HepG2 (cell line): Measurements from ENCODE around the gene MATK. TPM values are rescaled to one million over a fixed set of nuclear protein-coding genes. Genes with fewer than 3 reads are reported as not detected.
A peak's percentile ranks its signal among the peaks of the same experiment; 100 is the strongest.

Source experiments
- ATAC-seq: fragments of 200-7000 bp; cut with Tn5 transposase; 3 replicates; pipeline ENCODE4 v1.9.1; 2020; ENCODE audit warnings: mild to moderate bottlenecking, moderate library complexity
- BruUV-seq: library from RNA; stranded (reverse); fragments of 400-500 nt; replicated peaks from 2 replicates; lab custom pipeline; 2021; lab: Mats Ljungman, UMichigan
- CTCF ChIA-PET: fragments of 300-600 bp; formaldehyde crosslinking; extraction: SDS; loops from one replicate; lab custom pipeline; 2021; ENCODE audit warnings: low total read pairs, inconsistent platforms, low intra/inter-chr PET ratio; lab: Yijun Ruan, JAX
- POLR2A ChIA-PET: fragments of 350-600 bp; sonication (Branson Sonifier 250); formaldehyde crosslinking; loops from one replicate; lab custom pipeline; 2020; ENCODE audit warnings: antibody characterized with exemption, inconsistent platforms; lab: Yijun Ruan, JAX
- DNase-seq: peaks from one replicate; pipeline ENCODE4 v3.0.0-alpha.2; 2015; ENCODE audit warnings: low spot score
- FAIRE-seq: peaks from 3 replicates; lab custom pipeline; 2011; peaks lifted over from hg19 to GRCh38; lab: Jason Lieb, UNC
- H2AFZ ChIP-seq: one replicate; pipeline ENCODE4 v1.6.1; 2011; ENCODE audit warnings: low read length, inconsistent platforms
- H3K27ac ChIP-seq: fragments of 300-600 bp; 3 replicates; pipeline ENCODE4 v1.8.0; 2011; ENCODE audit warnings: mixed run types, mild to moderate bottlenecking, mixed read lengths, low read length, inconsistent platforms; ENCODE audit not compliant: insufficient read depth; ENCODE audit errors: extremely low read length
- H3K27me3 ChIP-seq, 2 experiments: fragments of 200-600 bp in 1 of 2; 2 replicates in 1 of 2; 3 replicates in 1 of 2; pipeline versions ENCODE4 v1.6.0 to v1.8.0; 2011; ENCODE audit warnings: low read length in 2 of 2, mild to moderate bottlenecking in 2 of 2, moderate library complexity in 2 of 2, inconsistent platforms in 1 of 2; ENCODE audit not compliant: insufficient read depth in 2 of 2, control insufficient read depth in 1 of 2
- H3K36me3 ChIP-seq, 2 experiments: fragments of 200-600 bp in 1 of 2; replicated peaks in 1 of 2; 2 replicates in 1 of 2; 3 replicates in 1 of 2; pipeline versions ENCODE4 v1.5.1 to v1.8.0; 2011; ENCODE audit warnings: low read length in 2 of 2, inconsistent platforms in 1 of 2; ENCODE audit not compliant: insufficient read depth in 2 of 2, control insufficient read depth in 1 of 2
- H3K4me1 ChIP-seq: 2 replicates; pipeline ENCODE4 v1.5.1; 2012; ENCODE audit warnings: low read length, inconsistent platforms; ENCODE audit not compliant: insufficient read depth
- H3K4me2 ChIP-seq: 2 replicates; pipeline ENCODE4 v1.6.0; 2011; ENCODE audit warnings: low read depth, low read length, inconsistent platforms
- H3K4me3 ChIP-seq, 3 experiments: fragments of 200-600 bp in 1 of 3; sonication (generic), shearing (Covaris generic) in 1 of 3; replicated peaks in 1 of 3; 2 replicates each; pipeline ENCODE4 v1.5.1; 2011 to 2016; ENCODE audit warnings: low read length in 3 of 3, inconsistent platforms in 2 of 3, low read depth in 2 of 3, mild to moderate bottlenecking in 2 of 3, control low read depth in 1 of 3, mixed read lengths in 1 of 3; ENCODE audit not compliant: insufficient read depth in 1 of 3
- H3K79me2 ChIP-seq: one replicate; pipeline ENCODE4 v1.6.1; 2011; ENCODE audit warnings: low read length, inconsistent platforms; ENCODE audit not compliant: insufficient read depth
- H3K9ac ChIP-seq: 2 replicates; pipeline ENCODE4 v1.6.0; 2011; ENCODE audit warnings: mild to moderate bottlenecking, low read depth, low read length, inconsistent platforms; ENCODE audit not compliant: insufficient read depth
- H3K9me3 ChIP-seq: 2 replicates; pipeline ENCODE4 v1.5.1; 2012; ENCODE audit warnings: mild to moderate bottlenecking, low read length
- H4K20me1 ChIP-seq: 2 replicates; pipeline ENCODE4 v1.6.0; 2011; ENCODE audit warnings: inconsistent platforms, mild to moderate bottlenecking, low read length, moderate library complexity; ENCODE audit not compliant: insufficient read depth
- AGO2 ChIP-seq: fragments of 200-400 bp; formaldehyde crosslinking; optimal IDR thresholded peaks from 2 replicates; pipeline ENCODE3; 2017; ENCODE audit warnings: mild to moderate bottlenecking, low read depth, low read length, moderate library complexity
- ZNF446 ChIP-seq: sonication (generic); formaldehyde crosslinking; IDR thresholded peaks from 2 replicates; pipeline ENCODE4 v1.5.0; 2020; ENCODE audit warnings: mild to moderate bottlenecking, missing genetic modification reagents
- ZNF660 ChIP-seq: sonication (generic); formaldehyde crosslinking; IDR thresholded peaks from 2 replicates; pipeline ENCODE4 v1.5.1; 2020; ENCODE audit warnings: mild to moderate bottlenecking, low read depth, missing genetic modification reagents, borderline replicate concordance
- ZSCAN20 ChIP-seq: sonication (generic); formaldehyde crosslinking; IDR thresholded peaks from 2 replicates; pipeline ENCODE4 v1.4.0; 2020; ENCODE audit warnings: missing genetic modification reagents, mild to moderate bottlenecking, borderline replicate concordance
- ZSCAN29 ChIP-seq: sonication (generic); formaldehyde crosslinking; conservative IDR thresholded peaks from 2 replicates; pipeline ENCODE4 v1.4.0; 2020; ENCODE audit warnings: mild to moderate bottlenecking, missing genetic modification reagents
- WGBS: methylation state at CpG from one replicate; pipeline ENCODE4 v1.1.6; 2017; ENCODE audit warnings: low lambda C conversion rate; 5-methylcytosine and 5-hydroxymethylcytosine counted together
- in situ Hi-C: cut with HindIII; loops from 2 replicates; pipeline ENCODE4 v1.10.0; 2017; ENCODE audit warnings: low pct_unique_long_range_greater_than_20kb; ENCODE audit not compliant: extremely low pct_ligation_motif_present
- intact Hi-C: fragments of 100-400 bp; cut with micrococcal nuclease; formaldehyde crosslinking; loops from one replicate; pipeline ENCODE4 v1.10.0; 2022; ENCODE audit not compliant: unreplicated experiment
- polyA plus RNA-seq, 8 experiments: library from polyadenylated mRNA; depleted of rRNA in 3 of 8; stranded (reverse) in 7 of 8; unstranded in 1 of 8; fragments of >200 nt; fragmentation: Illumina TruSeq in 4 of 8; extraction: Trizol in 4 of 8; gene quantifications; 2 replicates each; pipeline versions ENCODE4 v1.2.1 to v1.2.3, GENCODE V29; 2011 to 2016; ENCODE audit warnings: low read depth in 4 of 8, missing spikeins in 1 of 8, mixed read lengths in 1 of 8; ENCODE audit not compliant: insufficient read depth in 1 of 8
- total RNA-seq, 5 experiments: library from RNA; depleted of rRNA; stranded (reverse); fragments of >200 nt; fragmentation: Illumina TruSeq; extraction: Trizol; gene quantifications; 2 replicates each; pipeline ENCODE4 v1.2.3, GENCODE V29; 2016; ENCODE audit warnings: low read depth in 1 of 5
- TF ChIP-seq, protein P1 (sequence below): sonication (generic); formaldehyde crosslinking; IDR thresholded peaks from 2 replicates; pipeline ENCODE4 v1.8.0; 2022; ENCODE audit warnings: missing genetic modification reagents, mild to moderate bottlenecking, borderline replicate concordance
- TF ChIP-seq, protein P2 (sequence below): sonication (generic); formaldehyde crosslinking; IDR thresholded peaks from 2 replicates; pipeline ENCODE4 v1.8.1; 2022; ENCODE audit warnings: low read depth, mild to moderate bottlenecking, missing genetic modification reagents
- TF ChIP-seq, protein P3 (sequence below): sonication (generic); formaldehyde crosslinking; IDR thresholded peaks from 2 replicates; pipeline ENCODE4 v1.4.0; 2020; ENCODE audit warnings: missing genetic modification reagents, borderline replicate concordance
- TF ChIP-seq, protein P4 (sequence below): sonication (generic); formaldehyde crosslinking; conservative IDR thresholded peaks from 2 replicates; pipeline ENCODE4 v1.8.0; 2022; ENCODE audit warnings: missing genetic modification reagents
- TF ChIP-seq, protein P5 (sequence below): sonication (generic); formaldehyde crosslinking; IDR thresholded peaks from 2 replicates; pipeline ENCODE4 v1.8.0; 2022; ENCODE audit warnings: mild to moderate bottlenecking, missing genetic modification reagents, borderline replicate concordance

Gene MATK
- total and polyA plus RNA-seq, 2 of the 13 experiments (the other 11 are each of a cell fraction or from before 2014, with no cell fraction given) = 0.09 TPM; not detected in 1

DNA sequence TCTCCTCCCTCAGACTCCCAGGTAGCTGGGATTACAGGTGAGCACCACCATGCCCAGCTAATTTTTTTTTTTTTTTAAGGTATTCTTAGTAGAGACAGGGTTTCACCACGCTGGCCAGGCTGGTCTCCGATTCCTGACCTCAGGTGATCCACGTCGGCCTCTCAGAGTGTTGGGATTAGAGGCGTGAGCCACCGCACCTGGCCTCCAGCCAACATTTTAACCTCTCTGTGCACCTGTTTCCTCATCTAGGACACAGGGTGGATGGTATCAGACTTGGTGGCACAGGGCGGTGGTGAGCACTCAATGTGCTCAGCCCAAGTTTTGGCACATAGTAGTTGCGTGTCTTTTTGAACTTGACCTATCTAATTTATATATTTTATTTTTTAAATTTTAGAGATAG lies 37.2 kb downstream of the MATK start (continued):
- no peak for TF ChIP-seq ZNF660 (CRISPR knock-in tag)
- TF ChIP-seq, protein P1, sequence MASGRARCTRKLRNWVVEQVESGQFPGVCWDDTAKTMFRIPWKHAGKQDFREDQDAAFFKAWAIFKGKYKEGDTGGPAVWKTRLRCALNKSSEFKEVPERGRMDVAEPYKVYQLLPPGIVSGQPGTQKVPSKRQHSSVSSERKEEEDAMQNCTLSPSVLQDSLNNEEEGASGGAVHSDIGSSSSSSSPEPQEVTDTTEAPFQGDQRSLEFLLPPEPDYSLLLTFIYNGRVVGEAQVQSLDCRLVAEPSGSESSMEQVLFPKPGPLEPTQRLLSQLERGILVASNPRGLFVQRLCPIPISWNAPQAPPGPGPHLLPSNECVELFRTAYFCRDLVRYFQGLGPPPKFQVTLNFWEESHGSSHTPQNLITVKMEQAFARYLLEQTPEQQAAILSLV = no peak
- no peak for TF ChIP-seq ZNF446
- TF ChIP-seq ZSCAN20 (CRISPR knock-in tag) = no peak

GRCh38 chr19:3746371-3747056 lies 39.7 kb downstream of the MATK start:
- no peaks in the 10 kb centered on the region for H3K79me2 ChIP-seq
- no peaks in the 10 kb centered on the region for H4K20me1 ChIP-seq
- no peaks in the 10 kb centered on the region for H3K4me1 ChIP-seq
- H3K4me2 ChIP-seq = no peak overlapping the region
- H3K4me3 ChIP-seq = no peak overlapping the region
- no peak for DNase-seq
- CTCF ChIA-PET = no interaction called here
- no peaks in the 10 kb centered on the region for H3K9me3 ChIP-seq
- POLR2A ChIA-PET = interaction anchor here (0.6 to 0.7 kb wide), 2 partner anchors 15 to 1321 kb away, joined by 3 to 6 read pairs; partner anchors contain the start of gene APBA3
- peaks cover 0 to 4% of the 10 kb centered on the region in 2 experiments; a peak in 2 of 5 replicates for H3K36me3 ChIP-seq
- no peak overlapping the region for H3K27ac ChIP-seq
- in situ Hi-C loops = no loop called here
- intact Hi-C loops = no loop called here
- 95% methylated on average over 19 of the region's 31 CpGs for WGBS
- ATAC-seq = no peak
- H3K9ac ChIP-seq = no peak overlapping the region
- no peak for FAIRE-seq
- no peak overlapping the region for H2AFZ ChIP-seq
- H3K27me3 ChIP-seq = no peaks in the 10 kb centered on the region
- no TSS peak for BruUV-seq
- TF ChIP-seq ZSCAN29 (CRISPR knock-in tag) (no peak), AGO2 (peak; percentile 44)
- TF ChIP-seq, protein P2, sequence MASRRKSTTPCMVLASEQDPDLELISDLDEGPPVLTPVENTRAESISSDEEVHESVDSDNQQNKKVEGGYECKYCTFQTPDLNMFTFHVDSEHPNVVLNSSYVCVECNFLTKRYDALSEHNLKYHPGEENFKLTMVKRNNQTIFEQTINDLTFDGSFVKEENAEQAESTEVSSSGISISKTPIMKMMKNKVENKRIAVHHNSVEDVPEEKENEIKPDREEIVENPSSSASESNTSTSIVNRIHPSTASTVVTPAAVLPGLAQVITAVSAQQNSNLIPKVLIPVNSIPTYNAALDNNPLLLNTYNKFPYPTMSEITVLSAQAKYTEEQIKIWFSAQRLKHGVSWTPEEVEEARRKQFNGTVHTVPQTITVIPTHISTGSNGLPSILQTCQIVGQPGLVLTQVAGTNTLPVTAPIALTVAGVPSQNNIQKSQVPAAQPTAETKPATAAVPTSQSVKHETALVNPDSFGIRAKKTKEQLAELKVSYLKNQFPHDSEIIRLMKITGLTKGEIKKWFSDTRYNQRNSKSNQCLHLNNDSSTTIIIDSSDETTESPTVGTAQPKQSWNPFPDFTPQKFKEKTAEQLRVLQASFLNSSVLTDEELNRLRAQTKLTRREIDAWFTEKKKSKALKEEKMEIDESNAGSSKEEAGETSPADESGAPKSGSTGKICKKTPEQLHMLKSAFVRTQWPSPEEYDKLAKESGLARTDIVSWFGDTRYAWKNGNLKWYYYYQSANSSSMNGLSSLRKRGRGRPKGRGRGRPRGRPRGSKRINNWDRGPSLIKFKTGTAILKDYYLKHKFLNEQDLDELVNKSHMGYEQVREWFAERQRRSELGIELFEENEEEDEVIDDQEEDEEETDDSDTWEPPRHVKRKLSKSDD (CRISPR knock-in tag) = no peak
- TF ChIP-seq, protein P3, sequence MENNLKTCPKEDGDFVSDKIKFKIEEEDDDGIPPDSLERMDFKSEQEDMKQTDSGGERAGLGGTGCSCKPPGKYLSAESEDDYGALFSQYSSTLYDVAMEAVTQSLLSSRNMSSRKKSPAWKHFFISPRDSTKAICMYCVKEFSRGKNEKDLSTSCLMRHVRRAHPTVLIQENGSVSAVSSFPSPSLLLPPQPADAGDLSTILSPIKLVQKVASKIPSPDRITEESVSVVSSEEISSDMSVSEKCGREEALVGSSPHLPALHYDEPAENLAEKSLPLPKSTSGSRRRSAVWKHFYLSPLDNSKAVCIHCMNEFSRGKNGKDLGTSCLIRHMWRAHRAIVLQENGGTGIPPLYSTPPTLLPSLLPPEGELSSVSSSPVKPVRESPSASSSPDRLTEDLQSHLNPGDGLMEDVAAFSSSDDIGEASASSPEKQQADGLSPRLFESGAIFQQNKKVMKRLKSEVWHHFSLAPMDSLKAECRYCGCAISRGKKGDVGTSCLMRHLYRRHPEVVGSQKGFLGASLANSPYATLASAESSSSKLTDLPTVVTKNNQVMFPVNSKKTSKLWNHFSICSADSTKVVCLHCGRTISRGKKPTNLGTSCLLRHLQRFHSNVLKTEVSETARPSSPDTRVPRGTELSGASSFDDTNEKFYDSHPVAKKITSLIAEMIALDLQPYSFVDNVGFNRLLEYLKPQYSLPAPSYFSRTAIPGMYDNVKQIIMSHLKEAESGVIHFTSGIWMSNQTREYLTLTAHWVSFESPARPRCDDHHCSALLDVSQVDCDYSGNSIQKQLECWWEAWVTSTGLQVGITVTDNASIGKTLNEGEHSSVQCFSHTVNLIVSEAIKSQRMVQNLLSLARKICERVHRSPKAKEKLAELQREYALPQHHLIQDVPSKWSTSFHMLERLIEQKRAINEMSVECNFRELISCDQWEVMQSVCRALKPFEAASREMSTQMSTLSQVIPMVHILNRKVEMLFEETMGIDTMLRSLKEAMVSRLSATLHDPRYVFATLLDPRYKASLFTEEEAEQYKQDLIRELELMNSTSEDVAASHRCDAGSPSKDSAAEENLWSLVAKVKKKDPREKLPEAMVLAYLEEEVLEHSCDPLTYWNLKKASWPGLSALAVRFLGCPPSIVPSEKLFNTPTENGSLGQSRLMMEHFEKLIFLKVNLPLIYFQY (CRISPR knock-in tag) = no peak
- TF ChIP-seq, protein P4, sequence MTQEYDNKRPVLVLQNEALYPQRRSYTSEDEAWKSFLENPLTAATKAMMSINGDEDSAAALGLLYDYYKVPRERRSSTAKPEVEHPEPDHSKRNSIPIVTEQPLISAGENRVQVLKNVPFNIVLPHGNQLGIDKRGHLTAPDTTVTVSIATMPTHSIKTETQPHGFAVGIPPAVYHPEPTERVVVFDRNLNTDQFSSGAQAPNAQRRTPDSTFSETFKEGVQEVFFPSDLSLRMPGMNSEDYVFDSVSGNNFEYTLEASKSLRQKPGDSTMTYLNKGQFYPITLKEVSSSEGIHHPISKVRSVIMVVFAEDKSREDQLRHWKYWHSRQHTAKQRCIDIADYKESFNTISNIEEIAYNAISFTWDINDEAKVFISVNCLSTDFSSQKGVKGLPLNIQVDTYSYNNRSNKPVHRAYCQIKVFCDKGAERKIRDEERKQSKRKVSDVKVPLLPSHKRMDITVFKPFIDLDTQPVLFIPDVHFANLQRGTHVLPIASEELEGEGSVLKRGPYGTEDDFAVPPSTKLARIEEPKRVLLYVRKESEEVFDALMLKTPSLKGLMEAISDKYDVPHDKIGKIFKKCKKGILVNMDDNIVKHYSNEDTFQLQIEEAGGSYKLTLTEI (CRISPR knock-in tag) = no peak
- TF ChIP-seq, protein P5, sequence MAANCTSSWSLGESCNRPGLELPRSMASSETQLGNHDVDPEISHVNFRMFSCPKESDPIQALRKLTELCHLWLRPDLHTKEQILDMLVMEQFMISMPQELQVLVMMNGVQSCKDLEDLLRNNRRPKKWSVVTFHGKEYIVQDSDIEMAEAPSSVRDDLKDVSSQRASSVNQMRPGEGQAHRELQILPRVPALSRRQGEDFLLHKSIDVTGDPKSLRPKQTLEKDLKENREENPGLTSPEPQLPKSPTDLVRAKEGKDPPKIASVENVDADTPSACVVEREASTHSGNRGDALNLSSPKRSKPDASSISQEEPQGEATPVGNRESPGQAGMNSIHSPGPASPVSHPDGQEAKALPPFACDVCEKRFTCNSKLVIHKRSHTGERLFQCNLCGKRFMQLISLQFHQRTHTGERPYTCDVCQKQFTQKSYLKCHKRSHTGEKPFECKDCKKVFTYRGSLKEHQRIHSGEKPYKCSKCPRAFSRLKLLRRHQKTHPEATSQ (CRISPR knock-in tag) = no peak
